Endothelial cell of umbilical vein (primary cell): Measurements from ENCODE around the gene PLA2G15. TPM values are rescaled to one million over a fixed set of nuclear protein-coding genes. Genes with fewer than 3 reads are reported as not detected.

Experiments used
- BruUV-seq: library from RNA; stranded (reverse); fragments of 400-500 nt; replicated peaks from 2 replicates; lab custom pipeline; 2021; lab: Mats Ljungman, UMichigan
- CTCF ChIA-PET: fragments of 300-600, 350-600 bp; sonication (Branson Sonifier 250); formaldehyde crosslinking; loops from one replicate; lab custom pipeline; 2021; ENCODE audit warnings: antibody characterized with exemption, inconsistent platforms; lab: Charles Lee
- POLR2A ChIA-PET: fragments of 300-600, 350-600 bp; sonication (Branson Sonifier 250); formaldehyde crosslinking; loops from one replicate; lab custom pipeline; 2021; ENCODE audit warnings: antibody characterized with exemption, inconsistent platforms; lab: Charles Lee
- DNase-seq: peaks from one replicate; pipeline ENCODE4 v3.0.0-alpha.2; 2011; ENCODE audit warnings: low read depth, low spot score
- FAIRE-seq: peaks from 2 replicates; lab custom pipeline; 2011; peaks lifted over from hg19 to GRCh38; lab: Jason Lieb, UNC
- H2AFZ ChIP-seq: 2 replicates; pipeline ENCODE4 v1.6.0; 2012; ENCODE audit warnings: low read depth, low read length, control low read depth, inconsistent platforms
- H3K27ac ChIP-seq: 2 replicates; pipeline ENCODE4 v1.5.1; 2011; ENCODE audit warnings: low read depth, mild to moderate bottlenecking, control low read depth, low read length, moderate library complexity; ENCODE audit not compliant: insufficient read depth
- H3K27me3 ChIP-seq, 2 experiments: 2 replicates each; pipeline versions ENCODE4 v1.6.0 to v1.6.1; 2011; ENCODE audit warnings: low read length in 2 of 2, mixed read lengths in 1 of 2; ENCODE audit not compliant: control insufficient read depth in 2 of 2, insufficient read depth in 2 of 2
- H3K36me3 ChIP-seq, 2 experiments: 2 replicates in 1 of 2; 3 replicates in 1 of 2; pipeline ENCODE4 v1.5.1; 2011; ENCODE audit warnings: low read length in 2 of 2, mild to moderate bottlenecking in 1 of 2, moderate library complexity in 1 of 2; ENCODE audit not compliant: control insufficient read depth in 2 of 2, insufficient read depth in 2 of 2; ENCODE audit errors: extremely low read depth in 1 of 2
- H3K4me1 ChIP-seq: 3 replicates; pipeline ENCODE4 v1.5.1; 2011; ENCODE audit warnings: mild to moderate bottlenecking, low read length; ENCODE audit not compliant: control insufficient read depth, insufficient read depth; ENCODE audit errors: extremely low read depth
- H3K4me2 ChIP-seq: 2 replicates; pipeline ENCODE4 v1.6.1; 2011; ENCODE audit warnings: low read length, control low read depth, mixed read lengths; ENCODE audit not compliant: insufficient read depth
- H3K4me3 ChIP-seq, 3 experiments: fragments of 200-600 bp in 1 of 3; sonication (generic), shearing (Covaris generic) in 1 of 3; replicated peaks in 1 of 3; 2 replicates each; pipeline ENCODE4 v1.5.1; 2011 to 2016; ENCODE audit warnings: control low read depth in 3 of 3, low read length in 3 of 3, mild to moderate bottlenecking in 2 of 3, inconsistent platforms in 1 of 3, low read depth in 1 of 3, moderate library complexity in 1 of 3; ENCODE audit not compliant: insufficient read depth in 1 of 3
- H3K79me2 ChIP-seq: 2 replicates; pipeline ENCODE4 v1.6.0; 2012; ENCODE audit warnings: low read length, inconsistent platforms; ENCODE audit not compliant: control insufficient read depth, insufficient read depth
- H3K9ac ChIP-seq: replicated peaks from 2 replicates; pipeline ENCODE3; 2011; ENCODE audit warnings: low read length, control low read depth; ENCODE audit not compliant: insufficient read depth; ENCODE audit errors: extremely low read depth
- H3K9me1 ChIP-seq: replicated peaks from 3 replicates; pipeline ENCODE4 v1.6.0; 2011; ENCODE audit warnings: mild to moderate bottlenecking, low read length; ENCODE audit not compliant: control insufficient read depth, insufficient read depth; ENCODE audit errors: extremely low read depth
- H3K9me3 ChIP-seq: replicated peaks from 2 replicates; pipeline ENCODE4 v1.5.1; 2012; ENCODE audit warnings: low read length, inconsistent platforms; ENCODE audit not compliant: control insufficient read depth, insufficient read depth
- H4K20me1 ChIP-seq: replicated peaks from 2 replicates; pipeline ENCODE3; 2011; ENCODE audit warnings: mild to moderate bottlenecking, low read length; ENCODE audit not compliant: control insufficient read depth, insufficient read depth; ENCODE audit errors: extremely low read depth
- CTCF ChIP-seq, 2 donors: IDR thresholded peaks; 1 replicate in 1 of 2; 2 replicates in 1 of 2; pipeline ENCODE4 v1.5.1; 2011; ENCODE audit warnings: low read length in 2 of 2, mild to moderate bottlenecking in 2 of 2, moderate library complexity in 2 of 2, control low read depth in 1 of 2, inconsistent platforms in 1 of 2, low read depth in 1 of 2; ENCODE audit not compliant: insufficient read depth in 1 of 2; ENCODE audit errors: extremely low read depth in 1 of 2
- EZH2 ChIP-seq: IDR thresholded peaks from 2 replicates; pipeline ENCODE4 v1.6.1; 2012; ENCODE audit warnings: borderline replicate concordance, low read depth, mild to moderate bottlenecking, moderate library complexity, low read length, inconsistent platforms; ENCODE audit not compliant: severe bottlenecking
- FOS ChIP-seq: IDR thresholded peaks from 2 replicates; pipeline ENCODE4 v1.6.1; 2011; ENCODE audit warnings: mild to moderate bottlenecking, low read length, moderate library complexity, borderline replicate concordance; ENCODE audit not compliant: insufficient read depth
- GATA2 ChIP-seq: IDR thresholded peaks from 2 replicates; pipeline ENCODE4 v1.7.0; 2011; ENCODE audit warnings: low read depth, mild to moderate bottlenecking, moderate library complexity, mixed read lengths, low read length; ENCODE audit not compliant: insufficient read length, insufficient read depth
- JUN ChIP-seq: IDR thresholded peaks from 2 replicates; pipeline ENCODE4 v1.6.1; 2011; ENCODE audit warnings: borderline replicate concordance, low read depth; ENCODE audit not compliant: insufficient read length, insufficient read depth
- MAX ChIP-seq: IDR thresholded peaks from 2 replicates; pipeline ENCODE4 v1.6.1; 2011; ENCODE audit not compliant: insufficient read depth, insufficient read length
- MYC ChIP-seq: IDR thresholded peaks from one replicate; pipeline ENCODE4 v1.6.1; 2011; ENCODE audit warnings: mild to moderate bottlenecking, low read depth, low read length
- POLR2A ChIP-seq: IDR thresholded peaks from 2 replicates; pipeline ENCODE4 v1.6.1; 2012; ENCODE audit warnings: low read depth, mild to moderate bottlenecking, control low read depth, low read length
- POLR2AphosphoS5 ChIP-seq: IDR thresholded peaks from 2 replicates; pipeline ENCODE4 v1.6.1; 2012; ENCODE audit warnings: low read depth, mild to moderate bottlenecking, control low read depth, low read length, moderate library complexity; ENCODE audit not compliant: insufficient read depth
- dilution Hi-C: fragments of 300-500 bp; cut with MboI; formaldehyde crosslinking; loops from one replicate; pipeline ENCODE4 v1.15.0; 2019; ENCODE audit warnings: low sequenced_read_pairs; ENCODE audit not compliant: extremely low pct_ligation_motif_present
- intact Hi-C: fragments of 100-400 bp; cut with micrococcal nuclease; formaldehyde crosslinking; loops from one replicate; pipeline ENCODE4 v1.10.0; 2022
- polyA plus RNA-seq, 4 experiments: library from polyadenylated mRNA; depleted of rRNA in 3 of 4; stranded (reverse) in 3 of 4; unstranded in 1 of 4; fragments of >200 nt; gene quantifications; 2 replicates each; pipeline versions ENCODE4 v1.2.1 to v1.2.3, GENCODE V29; 2011 to 2012; ENCODE audit warnings: missing spikeins in 1 of 4
- total RNA-seq: library from RNA; stranded (reverse); gene quantifications from 2 replicates; pipeline ENCODE4 v1.2.3, GENCODE V29; 2021

Gene PLA2G15
- total and polyA plus RNA-seq, 2 donors (not counting 3 experiments of a cell fraction or from before 2014, with no cell fraction given): 24.3 to 41.8 TPM

- Histone ChIP-seq H3K9me1 (no peaks in the 10 kb centered on the region), H3K4me1 (peaks cover 9% of the 10 kb centered on the region), H3K4me2 (peak overlapping the region; percentile 64), H3K4me3 (peak overlapping the region in 2 of 3 experiments; percentile 58 to 98), H2AFZ (no peak overlapping the region), H3K27ac (no peak overlapping the region), H3K9me3 (no peaks in the 10 kb centered on the region), H3K9ac (no peak overlapping the region), H3K36me3 (peaks cover 0 to 1% of the 10 kb centered on the region in 2 experiments), H3K27me3 (no peaks in the 10 kb centered on the region), H4K20me1 (no peaks in the 10 kb centered on the region), H3K79me2 (no peaks in the 10 kb centered on the region)
- BruUV-seq: no TSS peak
- dilution Hi-C loops: no loop called here
- no peak for DNase-seq
- intact Hi-C loops: no loop called here
- ChIA-PET POLR2A (no interaction called here), CTCF (interaction anchor here (0.7 to 2.3 kb wide), 5 partner anchors 15 to 139 kb away, joined by 3 to 11 read pairs (median 3); partner anchors contain the start of gene SLC7A6)
- no peak for TF ChIP-seq FOS
- TF ChIP-seq POLR2AphosphoS5: no peak
- TF ChIP-seq CTCF (IDR thresholded peaks at IDR 0.05; ENCODE audit: extremely low read depth in 1 of 2, insufficient read depth in 1 of 2, low read depth in 1 of 2, low read length in 2 of 2): no peak
- no peak for TF ChIP-seq GATA2
- no peak for TF ChIP-seq JUN
- TF ChIP-seq MAX: no peak
- no peak for TF ChIP-seq EZH2
- TF ChIP-seq MYC: no peak
- no peak for TF ChIP-seq POLR2A
- no peak for FAIRE-seq
Measured at GRCh38 chr16:68246121-68246520, 948 bp downstream of the PLA2G15 start.
